ENCODE results near the gene NDE1.

DNA sequence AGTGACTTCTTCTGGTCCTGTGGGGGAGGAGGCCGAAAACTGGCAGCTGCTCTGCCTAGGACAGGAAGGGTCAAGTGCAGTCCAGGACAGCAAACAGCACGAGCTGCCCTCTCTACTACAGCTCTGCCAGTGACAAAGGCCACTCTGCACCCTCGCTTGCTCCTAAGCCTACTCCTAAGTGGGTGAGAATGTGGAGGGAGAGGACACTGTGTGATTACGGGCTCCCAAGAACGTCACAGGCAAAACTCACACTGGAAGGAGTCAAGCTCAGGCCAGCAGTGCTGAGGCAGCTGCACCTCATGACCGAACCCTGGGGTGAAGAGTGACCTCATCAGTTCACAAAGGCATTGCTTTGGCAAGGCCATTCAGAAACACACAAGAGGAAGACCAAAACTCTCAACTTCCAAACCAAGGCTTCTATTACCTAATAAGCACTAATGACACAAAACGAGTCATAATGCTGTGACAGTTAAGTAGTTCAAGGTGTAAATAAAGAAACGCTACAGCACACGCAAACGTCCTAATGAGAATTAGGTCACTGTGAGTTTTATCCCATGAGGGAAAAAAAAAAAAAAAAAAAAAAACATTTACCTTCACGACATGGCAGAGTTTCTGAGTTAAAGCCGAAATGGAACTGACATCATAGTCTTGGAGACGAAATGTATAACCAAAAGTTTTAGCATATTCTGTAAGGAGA lies 42.2 kb upstream of the NDE1 start:
- TF ChIP-seq, protein P1, sequence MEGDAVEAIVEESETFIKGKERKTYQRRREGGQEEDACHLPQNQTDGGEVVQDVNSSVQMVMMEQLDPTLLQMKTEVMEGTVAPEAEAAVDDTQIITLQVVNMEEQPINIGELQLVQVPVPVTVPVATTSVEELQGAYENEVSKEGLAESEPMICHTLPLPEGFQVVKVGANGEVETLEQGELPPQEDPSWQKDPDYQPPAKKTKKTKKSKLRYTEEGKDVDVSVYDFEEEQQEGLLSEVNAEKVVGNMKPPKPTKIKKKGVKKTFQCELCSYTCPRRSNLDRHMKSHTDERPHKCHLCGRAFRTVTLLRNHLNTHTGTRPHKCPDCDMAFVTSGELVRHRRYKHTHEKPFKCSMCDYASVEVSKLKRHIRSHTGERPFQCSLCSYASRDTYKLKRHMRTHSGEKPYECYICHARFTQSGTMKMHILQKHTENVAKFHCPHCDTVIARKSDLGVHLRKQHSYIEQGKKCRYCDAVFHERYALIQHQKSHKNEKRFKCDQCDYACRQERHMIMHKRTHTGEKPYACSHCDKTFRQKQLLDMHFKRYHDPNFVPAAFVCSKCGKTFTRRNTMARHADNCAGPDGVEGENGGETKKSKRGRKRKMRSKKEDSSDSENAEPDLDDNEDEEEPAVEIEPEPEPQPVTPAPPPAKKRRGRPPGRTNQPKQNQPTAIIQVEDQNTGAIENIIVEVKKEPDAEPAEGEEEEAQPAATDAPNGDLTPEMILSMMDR (conservative IDR thresholded peaks at IDR 0.05 in 1 of 2, IDR thresholded peaks at IDR 0.05 in 1 of 2; ENCODE audit: extremely low read depth in 1 of 2, insufficient read depth in 1 of 2, low read depth in 1 of 2, low read length in 2 of 2): no peak
- TF ChIP-seq EZH2 (IDR thresholded peaks at IDR 0.05; ENCODE audit: borderline replicate concordance, low read length): no peak

Data from mammary epithelial cell (primary cell).